Loucy (cell line): ENCODE results near the gene KRTAP10-1.

Source experiments
- EZH2phosphoT487 ChIP-seq: fragments of 200-600 bp; IDR thresholded peaks from 2 replicates; pipeline ENCODE4 v1.6.1; 2018; ENCODE audit warnings: antibody characterized with exemption, mild to moderate bottlenecking, moderate library complexity, borderline replicate concordance
- TF ChIP-seq, protein P1 (sequence below): fragments of 200-600 bp; sonication (generic); conservative IDR thresholded peaks from 2 replicates; pipeline ENCODE4 v1.5.1; 2014; ENCODE audit warnings: mild to moderate bottlenecking, antibody characterized with exemption, low read length

DNA sequence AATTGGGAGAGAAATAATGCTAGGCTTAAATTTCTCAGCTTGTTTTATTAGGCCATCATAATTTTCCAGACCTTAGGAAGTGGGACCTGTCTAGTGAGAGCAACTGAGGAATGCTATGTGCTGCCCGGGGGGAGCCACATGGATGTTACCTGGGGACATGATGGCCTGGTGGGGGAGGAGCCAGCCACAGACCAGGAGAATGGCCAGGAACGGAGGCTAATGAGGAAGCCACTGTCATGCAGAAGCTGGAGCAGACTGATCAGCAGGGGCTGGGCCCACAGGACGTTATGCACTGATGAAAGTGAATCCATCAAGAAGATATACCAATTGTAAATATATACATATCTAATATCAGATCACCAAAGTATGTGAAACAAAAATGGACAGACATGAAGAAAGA lies 4.6 kb upstream of the KRTAP10-1 start:
- TF ChIP-seq, protein P1, sequence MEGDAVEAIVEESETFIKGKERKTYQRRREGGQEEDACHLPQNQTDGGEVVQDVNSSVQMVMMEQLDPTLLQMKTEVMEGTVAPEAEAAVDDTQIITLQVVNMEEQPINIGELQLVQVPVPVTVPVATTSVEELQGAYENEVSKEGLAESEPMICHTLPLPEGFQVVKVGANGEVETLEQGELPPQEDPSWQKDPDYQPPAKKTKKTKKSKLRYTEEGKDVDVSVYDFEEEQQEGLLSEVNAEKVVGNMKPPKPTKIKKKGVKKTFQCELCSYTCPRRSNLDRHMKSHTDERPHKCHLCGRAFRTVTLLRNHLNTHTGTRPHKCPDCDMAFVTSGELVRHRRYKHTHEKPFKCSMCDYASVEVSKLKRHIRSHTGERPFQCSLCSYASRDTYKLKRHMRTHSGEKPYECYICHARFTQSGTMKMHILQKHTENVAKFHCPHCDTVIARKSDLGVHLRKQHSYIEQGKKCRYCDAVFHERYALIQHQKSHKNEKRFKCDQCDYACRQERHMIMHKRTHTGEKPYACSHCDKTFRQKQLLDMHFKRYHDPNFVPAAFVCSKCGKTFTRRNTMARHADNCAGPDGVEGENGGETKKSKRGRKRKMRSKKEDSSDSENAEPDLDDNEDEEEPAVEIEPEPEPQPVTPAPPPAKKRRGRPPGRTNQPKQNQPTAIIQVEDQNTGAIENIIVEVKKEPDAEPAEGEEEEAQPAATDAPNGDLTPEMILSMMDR = no peak
- no peak for TF ChIP-seq EZH2phosphoT487
